HEK293T (cell line): ENCODE data around the gene MRFAP1.

Experiments
- ARNT ChIP-seq: fragments of 450-650 bp; IDR thresholded peaks from 2 replicates; pipeline ENCODE4 v1.6.1; 2017; ENCODE audit warnings: mild to moderate bottlenecking
- BHLHE40 ChIP-seq: fragments of 450-650 bp; IDR thresholded peaks from 2 replicates; pipeline ENCODE4 v1.6.1; 2016; ENCODE audit warnings: mild to moderate bottlenecking, moderate library complexity, borderline replicate concordance
- ELF4 ChIP-seq: fragments of 450-650 bp; IDR thresholded peaks from 2 replicates; pipeline ENCODE4 v1.6.1; 2017; ENCODE audit warnings: antibody characterized with exemption
- FOXA1 ChIP-seq: fragments of 450-650 bp; IDR thresholded peaks from 2 replicates; pipeline ENCODE4 v1.6.1; 2016; ENCODE audit warnings: mild to moderate bottlenecking
- FOXM1 ChIP-seq: fragments of 450-650 bp; IDR thresholded peaks from 2 replicates; pipeline ENCODE4 v1.6.1; 2017; ENCODE audit warnings: mild to moderate bottlenecking, borderline replicate concordance
- SUZ12 ChIP-seq: fragments of 450-650 bp; IDR thresholded peaks from 2 replicates; pipeline ENCODE4 v1.6.1; 2016; ENCODE audit warnings: mild to moderate bottlenecking
- ZNF384 ChIP-seq: fragments of 450-650 bp; IDR thresholded peaks from 2 replicates; pipeline ENCODE4 v1.6.1; 2016

GRCh38 chr4:6680372-6681034 is 40.0 kb downstream of the MRFAP1 start:
- TF ChIP-seq ZNF384: no peak
- no peak for TF ChIP-seq BHLHE40
- TF ChIP-seq ELF4: no peak
- no peak for TF ChIP-seq FOXM1
- no peak for TF ChIP-seq ARNT
- no peak for TF ChIP-seq SUZ12
- TF ChIP-seq FOXA1: no peak
